GM12878 (cell line): ENCODE measurements around the gene LRRC3C. TPM values are rescaled to one million over a fixed set of nuclear protein-coding genes. Genes with fewer than 3 reads are reported as not detected.
"Not testable (repeated sequence)": the region's sequence is repeated elsewhere in the genome, so short reads cannot be mapped to it uniquely, and the experiment has no call there.

Source experiments
- ATAC-seq: fragments of 200-7000 bp; cut with Tn5 transposase; 3 replicates; pipeline ENCODE4 v1.9.1; 2020; ENCODE audit warnings: mild to moderate bottlenecking, moderate library complexity
- BruUV-seq: library from RNA; stranded (reverse); fragments of 400-500 nt; replicated peaks from 2 replicates; lab custom pipeline; 2021; lab: Mats Ljungman, UMichigan
- CTCF ChIA-PET: fragments of 300-600 bp; sonication (Branson Sonifier 250); formaldehyde crosslinking; extraction: SDS; loops from one replicate; lab custom pipeline; 2021; ENCODE audit warnings: inconsistent platforms; lab: Yijun Ruan, JAX
- POLR2A ChIA-PET: fragments of 350-600 bp; formaldehyde crosslinking; extraction: SDS; loops from one replicate; lab custom pipeline; 2021; ENCODE audit warnings: inconsistent platforms; lab: Charles Lee
- RAD21 ChIA-PET: fragments of 300-600 bp; sonication (Branson Sonifier 250); formaldehyde crosslinking; loops from one replicate; lab custom pipeline; 2023; ENCODE audit warnings: antibody characterized with exemption; ENCODE audit not compliant: unreplicated experiment; lab: Charles Lee
- SMC1A ChIA-PET: fragments of 300-600 bp; sonication (Branson Sonifier 250); formaldehyde crosslinking; loops from one replicate; lab custom pipeline; 2023; ENCODE audit not compliant: unreplicated experiment, uncharacterized antibody; lab: Charles Lee
- DNase-seq: peaks from one replicate; pipeline ENCODE4 v3.0.0-alpha.2; 2011; ENCODE audit warnings: low read depth, low spot score
- FAIRE-seq: peaks from 3 replicates; lab custom pipeline; 2011; peaks lifted over from hg19 to GRCh38; lab: Jason Lieb, UNC
- H2AFZ ChIP-seq: 2 replicates; pipeline ENCODE4 v1.6.0; 2011; ENCODE audit warnings: low read depth, low read length, control low read depth; ENCODE audit not compliant: control insufficient read depth
- H3K27ac ChIP-seq: 2 replicates; pipeline ENCODE4 v1.5.1; 2011; ENCODE audit warnings: control low read depth; ENCODE audit not compliant: control insufficient read depth, insufficient read depth
- H3K27me3 ChIP-seq, 2 experiments: replicated peaks in 1 of 2; 2 replicates each; pipeline versions ENCODE4 v1.6.0 to v1.6.1; 2011; ENCODE audit warnings: low read length in 1 of 2; ENCODE audit not compliant: control insufficient read depth in 2 of 2, insufficient read depth in 2 of 2
- H3K36me3 ChIP-seq, 2 experiments: 2 replicates each; pipeline ENCODE4 v1.5.1; 2011; ENCODE audit warnings: low read length in 1 of 2; ENCODE audit not compliant: control insufficient read depth in 2 of 2, insufficient read depth in 2 of 2
- H3K4me1 ChIP-seq: 2 replicates; pipeline ENCODE4 v1.6.1; 2011; ENCODE audit warnings: mild to moderate bottlenecking, low read length, moderate library complexity, mixed read lengths; ENCODE audit not compliant: control insufficient read depth, insufficient read depth
- H3K4me2 ChIP-seq: 2 replicates; pipeline ENCODE4 v1.6.0; 2011; ENCODE audit warnings: control low read depth; ENCODE audit not compliant: control insufficient read depth, insufficient read depth
- H3K4me3 ChIP-seq: fragments of 200-600 bp; sonication (generic); 2 replicates; pipeline ENCODE4 v1.5.1; 2016
- H3K79me2 ChIP-seq: 2 replicates; pipeline ENCODE4 v1.6.0; 2011; ENCODE audit warnings: low read length; ENCODE audit not compliant: control insufficient read depth, insufficient read depth
- H3K9ac ChIP-seq: 2 replicates; pipeline ENCODE4 v1.8.0; 2011; ENCODE audit warnings: low read length, control low read depth, mixed read lengths; ENCODE audit not compliant: control insufficient read depth, insufficient read depth
- H3K9me3 ChIP-seq: replicated peaks from 3 replicates; pipeline ENCODE4 v1.5.1; 2011; ENCODE audit warnings: mild to moderate bottlenecking, low read length; ENCODE audit not compliant: control insufficient read depth, insufficient read depth
- H4K20me1 ChIP-seq: 2 replicates; pipeline ENCODE4 v1.6.0; 2011; ENCODE audit not compliant: control insufficient read depth, insufficient read depth
- ATF7 ChIP-seq: fragments of 450-650 bp; IDR thresholded peaks from 2 replicates; pipeline ENCODE4 v1.6.1; 2016; ENCODE audit warnings: low read depth, mild to moderate bottlenecking
- BHLHE40 ChIP-seq, 2 experiments: fragments of 450-650 bp in 1 of 2; IDR thresholded peaks; 2 replicates each; pipeline ENCODE4 v1.6.1; 2011 to 2017; ENCODE audit warnings: low read depth in 2 of 2, borderline replicate concordance in 1 of 2, improper control_type of control experiment in 1 of 2, low read length in 1 of 2, mild to moderate bottlenecking in 1 of 2
- CREM ChIP-seq: IDR thresholded peaks from 2 replicates; pipeline ENCODE4 v1.6.1; 2014; ENCODE audit warnings: antibody characterized with exemption, low read depth
- DPF2 ChIP-seq: fragments of 450-650 bp; IDR thresholded peaks from 2 replicates; pipeline ENCODE4 v1.6.1; 2017; ENCODE audit warnings: mild to moderate bottlenecking
- EP300 ChIP-seq, 2 experiments: fragments of 150-350 bp in 1 of 2; IDR thresholded peaks; 2 replicates each; pipeline ENCODE4 v1.6.1; 2011 to 2012; ENCODE audit warnings: low read depth in 2 of 2, low read length in 2 of 2, borderline replicate concordance in 1 of 2, improper control_type of control experiment in 1 of 2, inconsistent platforms in 1 of 2; ENCODE audit not compliant: control insufficient read depth in 1 of 2
- IKZF1 ChIP-seq: fragments of 450-650 bp; conservative IDR thresholded peaks from 2 replicates; pipeline ENCODE4 v1.6.1; 2017; ENCODE audit warnings: antibody characterized with exemption, mild to moderate bottlenecking
- IKZF2 ChIP-seq, 2 experiments: fragments of 450-650 bp; IDR thresholded peaks; 2 replicates each; pipeline ENCODE4 v1.6.1; 2017; ENCODE audit warnings: mild to moderate bottlenecking in 2 of 2, moderate library complexity in 2 of 2
- MEF2B ChIP-seq: fragments of 450-650 bp; IDR thresholded peaks from 2 replicates; pipeline ENCODE4 v1.6.1; 2018; ENCODE audit warnings: mild to moderate bottlenecking, moderate library complexity; ENCODE audit not compliant: partially characterized antibody, poor library complexity, severe bottlenecking
- MTA2 ChIP-seq: fragments of 450-650 bp; IDR thresholded peaks from 2 replicates; pipeline ENCODE4 v1.6.1; 2016; ENCODE audit warnings: low read depth, mild to moderate bottlenecking, moderate library complexity
- NBN ChIP-seq: fragments of 450-650 bp; IDR thresholded peaks from 2 replicates; pipeline ENCODE4 v1.6.1; 2016
- NR2F1 ChIP-seq: fragments of 450-650 bp; conservative IDR thresholded peaks from 2 replicates; pipeline ENCODE4 v1.6.1; 2017; ENCODE audit warnings: mild to moderate bottlenecking
- POU2F2 ChIP-seq: IDR thresholded peaks from 3 replicates; pipeline ENCODE4 v1.6.1; 2011; ENCODE audit warnings: low read depth, mild to moderate bottlenecking, low read length, borderline replicate concordance
- RUNX3 ChIP-seq: IDR thresholded peaks from 2 replicates; pipeline ENCODE4 v1.6.1; 2012; ENCODE audit warnings: low read length, inconsistent platforms
- WGBS: methylation state at CpG from one replicate; pipeline ENCODE4 v1.1.6; 2016; ENCODE audit warnings: low lambda C conversion rate; ENCODE audit not compliant: insufficient replicate concordance, insufficient coverage; ENCODE audit errors: missing lambda C conversion rate; 5-methylcytosine and 5-hydroxymethylcytosine counted together
- in situ Hi-C: fragments of 300-500 bp; cut with MboI; formaldehyde crosslinking; loops from 9 replicates; pipeline ENCODE4 v1.14.3; 2018; ENCODE audit warnings: mixed read lengths
- intact Hi-C: fragments of 100-400 bp; cut with micrococcal nuclease; formaldehyde crosslinking; loops from one replicate; pipeline ENCODE4 v1.14.2; 2022; ENCODE audit not compliant: unreplicated experiment
- polyA plus RNA-seq, 11 experiments: library from polyadenylated mRNA; depleted of rRNA in 4 of 11; unstranded in 6 of 11; stranded (reverse) in 5 of 11; fragments of >200 nt; fragmentation: Nextera tagmentation in 4 of 11; fragmentation: Illumina TruSeq in 1 of 11; extraction: Ambion mirVana in 4 of 11; extraction: Trizol in 1 of 11; gene quantifications; 1 replicate in 1 of 11; 2 replicates in 10 of 11; pipeline versions ENCODE4 v1.2.1 to v1.2.3, GENCODE V29; 2011 to 2016; ENCODE audit warnings: inconsistent platforms in 2 of 11, missing spikeins in 2 of 11, low read depth in 1 of 11
- total RNA-seq, 4 experiments: library from RNA; depleted of rRNA in 3 of 4; stranded (reverse); fragments of >200 nt in 3 of 4; fragmentation: Illumina TruSeq in 1 of 4; extraction: Trizol in 1 of 4; gene quantifications; 2 replicates each; pipeline versions ENCODE4 v1.2.1 to v1.2.3, GENCODE V29; 2013 to 2021
- TF ChIP-seq, protein P1 (sequence below): fragments of 450-650 bp; IDR thresholded peaks from 2 replicates; pipeline ENCODE4 v1.6.1; 2017; ENCODE audit warnings: mild to moderate bottlenecking, moderate library complexity
- TF ChIP-seq, protein P2 (sequence below): fragments of 450-650 bp; IDR thresholded peaks from 2 replicates; pipeline ENCODE4 v1.6.1; 2016; ENCODE audit warnings: mild to moderate bottlenecking

Gene LRRC3C
- total and polyA plus RNA-seq, 10 of the 15 experiments (the other 5 are each of a cell fraction or from before 2014, with no cell fraction given) = not detected

DNA sequence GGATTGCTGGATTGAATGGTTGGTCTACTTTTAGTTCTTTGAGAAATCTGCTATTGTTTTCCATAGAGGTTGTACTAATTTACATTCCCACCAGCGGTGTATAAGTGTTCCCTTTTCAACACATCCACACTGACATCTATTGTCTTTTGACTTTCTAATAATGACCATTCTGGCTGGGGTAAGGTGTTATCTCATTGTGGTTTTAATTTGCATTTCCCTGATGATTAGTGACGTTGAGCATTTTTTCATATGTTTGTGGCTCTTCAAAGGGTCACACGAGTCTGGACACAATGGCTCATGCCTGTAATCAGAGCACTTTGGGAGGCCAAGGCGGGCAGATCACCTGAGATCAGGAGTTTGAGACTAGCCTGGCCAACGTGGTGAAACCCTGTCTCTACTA is 41.4 kb upstream of the LRRC3C start:
- FAIRE-seq, H3K4me2 ChIP-seq: not testable (repeated sequence)

More for the DNA sequence above, 41.4 kb upstream of the LRRC3C start:
- in situ Hi-C loops, H3K9me3 ChIP-seq, H3K27me3 ChIP-seq, intact Hi-C loops, H3K4me3 ChIP-seq, H2AFZ ChIP-seq, RAD21 ChIA-PET, H3K27ac ChIP-seq, H4K20me1 ChIP-seq, H3K9ac ChIP-seq, BruUV-seq, H3K36me3 ChIP-seq, H3K79me2 ChIP-seq, H3K4me1 ChIP-seq, DNase-seq: not testable (repeated sequence)
- ChIA-PET SMC1A (interaction anchor here (0.9 to 1.7 kb wide), 3 partner anchors 10 to 16 kb away, joined by 3 to 9 read pairs (median 3); no protein-coding TSS in a partner anchor), CTCF (interaction anchor here (1.0 to 1.4 kb wide), 2 partner anchors 13 to 94 kb away, joined by 3 to 5 read pairs; partner anchors contain the start of gene PSMD3), POLR2A (interaction anchor here (1.1 kb wide), 1 partner anchor 91 kb away, joined by 7 read pairs; no protein-coding TSS in a partner anchor)
- WGBS = 31% methylated on average over 5 of the region's 5 CpGs
- peak; percentile 85 for ATAC-seq
- TF ChIP-seq, protein P1, sequence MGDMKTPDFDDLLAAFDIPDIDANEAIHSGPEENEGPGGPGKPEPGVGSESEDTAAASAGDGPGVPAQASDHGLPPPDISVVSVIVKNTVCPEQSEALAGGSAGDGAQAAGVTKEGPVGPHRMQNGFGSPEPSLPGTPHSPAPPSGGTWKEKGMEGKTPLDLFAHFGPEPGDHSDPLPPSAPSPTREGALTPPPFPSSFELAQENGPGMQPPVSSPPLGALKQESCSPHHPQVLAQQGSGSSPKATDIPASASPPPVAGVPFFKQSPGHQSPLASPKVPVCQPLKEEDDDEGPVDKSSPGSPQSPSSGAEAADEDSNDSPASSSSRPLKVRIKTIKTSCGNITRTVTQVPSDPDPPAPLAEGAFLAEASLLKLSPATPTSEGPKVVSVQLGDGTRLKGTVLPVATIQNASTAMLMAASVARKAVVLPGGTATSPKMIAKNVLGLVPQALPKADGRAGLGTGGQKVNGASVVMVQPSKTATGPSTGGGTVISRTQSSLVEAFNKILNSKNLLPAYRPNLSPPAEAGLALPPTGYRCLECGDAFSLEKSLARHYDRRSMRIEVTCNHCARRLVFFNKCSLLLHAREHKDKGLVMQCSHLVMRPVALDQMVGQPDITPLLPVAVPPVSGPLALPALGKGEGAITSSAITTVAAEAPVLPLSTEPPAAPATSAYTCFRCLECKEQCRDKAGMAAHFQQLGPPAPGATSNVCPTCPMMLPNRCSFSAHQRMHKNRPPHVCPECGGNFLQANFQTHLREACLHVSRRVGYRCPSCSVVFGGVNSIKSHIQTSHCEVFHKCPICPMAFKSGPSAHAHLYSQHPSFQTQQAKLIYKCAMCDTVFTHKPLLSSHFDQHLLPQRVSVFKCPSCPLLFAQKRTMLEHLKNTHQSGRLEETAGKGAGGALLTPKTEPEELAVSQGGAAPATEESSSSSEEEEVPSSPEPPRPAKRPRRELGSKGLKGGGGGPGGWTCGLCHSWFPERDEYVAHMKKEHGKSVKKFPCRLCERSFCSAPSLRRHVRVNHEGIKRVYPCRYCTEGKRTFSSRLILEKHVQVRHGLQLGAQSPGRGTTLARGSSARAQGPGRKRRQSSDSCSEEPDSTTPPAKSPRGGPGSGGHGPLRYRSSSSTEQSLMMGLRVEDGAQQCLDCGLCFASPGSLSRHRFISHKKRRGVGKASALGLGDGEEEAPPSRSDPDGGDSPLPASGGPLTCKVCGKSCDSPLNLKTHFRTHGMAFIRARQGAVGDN = 0 out of 2 replicates have a peak, but pooled peaks have one; percentile 25
- TF ChIP-seq IKZF2 (IDR thresholded peaks at IDR 0.05) (peak; percentile 58 to 70; a peak in 3 of 4 replicates), POU2F2 (peak; percentile 74; the same call in 1 of the 3 replicates), DPF2 (peak; percentile 18; the same call in 1 of the 2 replicates), MEF2B (peak; percentile 45), NR2F1 (peak; percentile 52; the same call in 1 of the 2 replicates), ATF7 (peak; percentile 85), IKZF1 (peak; percentile 47), NBN (0 out of 2 replicates have a peak, but pooled peaks have one; percentile 45), EP300 (IDR thresholded peaks at IDR 0.05; ENCODE audit: borderline replicate concordance in 1 of 2, control insufficient read depth in 1 of 2, low read depth in 2 of 2, low read length in 2 of 2) (peak in 1 of 2 experiments; percentile 51; a peak in 1 of 4 replicates), CREM (peak; percentile 42; the same call in 1 of the 2 replicates), RUNX3 (peak; percentile 35; the same call in 1 of the 2 replicates), BHLHE40 (IDR thresholded peaks at IDR 0.05; ENCODE audit: borderline replicate concordance in 1 of 2, low read depth in 2 of 2, low read length in 1 of 2) (peak; percentile 26 to 83; a peak in 3 of 4 replicates), MTA2 (peak; percentile 87)
- TF ChIP-seq, protein P2, sequence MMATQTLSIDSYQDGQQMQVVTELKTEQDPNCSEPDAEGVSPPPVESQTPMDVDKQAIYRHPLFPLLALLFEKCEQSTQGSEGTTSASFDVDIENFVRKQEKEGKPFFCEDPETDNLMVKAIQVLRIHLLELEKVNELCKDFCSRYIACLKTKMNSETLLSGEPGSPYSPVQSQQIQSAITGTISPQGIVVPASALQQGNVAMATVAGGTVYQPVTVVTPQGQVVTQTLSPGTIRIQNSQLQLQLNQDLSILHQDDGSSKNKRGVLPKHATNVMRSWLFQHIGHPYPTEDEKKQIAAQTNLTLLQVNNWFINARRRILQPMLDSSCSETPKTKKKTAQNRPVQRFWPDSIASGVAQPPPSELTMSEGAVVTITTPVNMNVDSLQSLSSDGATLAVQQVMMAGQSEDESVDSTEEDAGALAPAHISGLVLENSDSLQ = 0 out of 2 replicates have a peak, but pooled peaks have one; percentile 5
